Measurements from ENCODE around the gene KRTAP5-9. TPM values are rescaled to one million over a fixed set of nuclear protein-coding genes. Genes with fewer than 3 reads are reported as not detected.

Gene KRTAP5-9
- total and polyA plus RNA-seq, 2 donors (not counting 3 experiments of a cell fraction or from before 2014, with no cell fraction given) = 0.28 TPM; not detected in 1

- dilution Hi-C loops (cut with MboI; ENCODE audit: extremely low pct_ligation_motif_present, low sequenced_read_pairs) (no loop called here), intact Hi-C loops (cut with micrococcal nuclease) (no loop called here)
- ChIA-PET CTCF (no interaction called here), POLR2A (no interaction called here)
- Histone ChIP-seq H3K9me3 (replicated peaks; ENCODE audit: control insufficient read depth, insufficient read depth, low read length) (no peaks in the 10 kb centered on the region), H3K4me2 (ENCODE audit: insufficient read depth, low read length) (no peak overlapping the region), H3K27ac (ENCODE audit: insufficient read depth, low read depth, low read length) (no peak overlapping the region), H3K27me3 (ENCODE audit: control insufficient read depth in 2 of 2, insufficient read depth in 2 of 2, low read length in 2 of 2) (no peaks in the 10 kb centered on the region), H3K4me3 (replicated peaks in 1 of 3; ENCODE audit: insufficient read depth in 1 of 3, low read depth in 1 of 3, low read length in 3 of 3) (no peak overlapping the region), H3K4me1 (ENCODE audit: control insufficient read depth, extremely low read depth, insufficient read depth, low read length) (no peaks in the 10 kb centered on the region), H3K36me3 (ENCODE audit: control insufficient read depth in 2 of 2, extremely low read depth in 1 of 2, insufficient read depth in 2 of 2, low read length in 2 of 2) (peaks cover 6 to 16% of the 10 kb centered on the region in 2 experiments), H2AFZ (ENCODE audit: low read depth, low read length) (no peak overlapping the region), H3K9me1 (replicated peaks; ENCODE audit: control insufficient read depth, extremely low read depth, insufficient read depth, low read length) (no peaks in the 10 kb centered on the region), H3K79me2 (ENCODE audit: control insufficient read depth, insufficient read depth, low read length) (no peaks in the 10 kb centered on the region), H3K9ac (replicated peaks; ENCODE audit: extremely low read depth, insufficient read depth, low read length) (no peak overlapping the region), H4K20me1 (replicated peaks; ENCODE audit: control insufficient read depth, extremely low read depth, insufficient read depth, low read length) (no peaks in the 10 kb centered on the region)
- TF ChIP-seq POLR2AphosphoS5 (IDR thresholded peaks at IDR 0.05; ENCODE audit: insufficient read depth, low read depth, low read length) (no peak), MAX (IDR thresholded peaks at IDR 0.05; ENCODE audit: insufficient read depth, insufficient read length) (no peak), GATA2 (IDR thresholded peaks at IDR 0.05; ENCODE audit: insufficient read depth, insufficient read length, low read depth, low read length) (no peak), JUN (IDR thresholded peaks at IDR 0.05; ENCODE audit: borderline replicate concordance, insufficient read depth, insufficient read length, low read depth) (no peak), FOS (IDR thresholded peaks at IDR 0.05; ENCODE audit: borderline replicate concordance, insufficient read depth, low read length) (no peak), EZH2 (IDR thresholded peaks at IDR 0.05; ENCODE audit: borderline replicate concordance, low read depth, low read length, severe bottlenecking) (no peak), POLR2A (IDR thresholded peaks at IDR 0.05; ENCODE audit: low read depth, low read length) (no peak), MYC (IDR thresholded peaks at IDR 0.05; ENCODE audit: low read depth, low read length) (no peak), CTCF (IDR thresholded peaks at IDR 0.05; ENCODE audit: extremely low read depth in 1 of 2, insufficient read depth in 1 of 2, low read depth in 1 of 2, low read length in 2 of 2) (no peak)
- FAIRE-seq = no peak
- BruUV-seq (replicated peaks) = no TSS peak
- no peak for DNase-seq (ENCODE audit: low read depth, low spot score)
Measured at GRCh38 chr11:71502871-71503435, 45.3 kb upstream of the KRTAP5-9 start.
